ENCODE data around the gene PCDHA3. TPM values are rescaled to one million over a fixed set of nuclear protein-coding genes. Genes with fewer than 3 reads are reported as not detected.
"Not testable (repeated sequence)": the region's sequence is repeated elsewhere in the genome, so short reads cannot be mapped to it uniquely, and the experiment has no call there.

The PCDHA3 gene
- total RNA-seq, 4 donors from 2014 or later = 0.23 to 0.89 (median 0.40) TPM

- Histone ChIP-seq H3K27me3 (peaks cover 9% of the 10 kb centered on the region), H3K4me3 (peak within 1 kb of the TSS; percentile 6), H3K27ac (no peak within 1 kb of the TSS), H3K4me1 (no peaks in the 10 kb centered on the region), H3K9me3 (peaks cover 35% of the 10 kb centered on the region), H3K36me3 (no peaks in the 10 kb centered on the region)
- TF ChIP-seq, protein P1, sequence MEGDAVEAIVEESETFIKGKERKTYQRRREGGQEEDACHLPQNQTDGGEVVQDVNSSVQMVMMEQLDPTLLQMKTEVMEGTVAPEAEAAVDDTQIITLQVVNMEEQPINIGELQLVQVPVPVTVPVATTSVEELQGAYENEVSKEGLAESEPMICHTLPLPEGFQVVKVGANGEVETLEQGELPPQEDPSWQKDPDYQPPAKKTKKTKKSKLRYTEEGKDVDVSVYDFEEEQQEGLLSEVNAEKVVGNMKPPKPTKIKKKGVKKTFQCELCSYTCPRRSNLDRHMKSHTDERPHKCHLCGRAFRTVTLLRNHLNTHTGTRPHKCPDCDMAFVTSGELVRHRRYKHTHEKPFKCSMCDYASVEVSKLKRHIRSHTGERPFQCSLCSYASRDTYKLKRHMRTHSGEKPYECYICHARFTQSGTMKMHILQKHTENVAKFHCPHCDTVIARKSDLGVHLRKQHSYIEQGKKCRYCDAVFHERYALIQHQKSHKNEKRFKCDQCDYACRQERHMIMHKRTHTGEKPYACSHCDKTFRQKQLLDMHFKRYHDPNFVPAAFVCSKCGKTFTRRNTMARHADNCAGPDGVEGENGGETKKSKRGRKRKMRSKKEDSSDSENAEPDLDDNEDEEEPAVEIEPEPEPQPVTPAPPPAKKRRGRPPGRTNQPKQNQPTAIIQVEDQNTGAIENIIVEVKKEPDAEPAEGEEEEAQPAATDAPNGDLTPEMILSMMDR (IDR thresholded peaks at IDR 0.05) = no peak
- DNase-seq (ENCODE audit: low spot score in 2 of 2) = no peak
- WGBS = 16% methylated on average over 26 of the region's 27 CpGs
Observed at GRCh38 chr5:140827704-140828361, 27.0 kb downstream of the PCDHA3 start, which contains the start of gene PCDHA6. Gene PCDHA6 (plus strand): TSS chr5:140827960. CDS start chr5:140828092, 132 bp downstream.

- TF ChIP-seq POLR2AphosphoS5 (IDR thresholded peaks at IDR 0.05) (no peak), POLR2A (IDR thresholded peaks at IDR 0.05) (no peak)
- H3K27me3 ChIP-seq = peaks cover 10% of the 10 kb centered on the region
- no peak overlapping the region for H3K27ac ChIP-seq
- 28% methylated on average over 15 of the region's 18 CpGs for WGBS
- H3K36me3 ChIP-seq = no peaks in the 10 kb centered on the region
- peak overlapping the region; percentile 6 for H3K4me3 ChIP-seq
- H3K9me3 ChIP-seq = peaks cover 32% of the 10 kb centered on the region
- H3K4me1 ChIP-seq = no peaks in the 10 kb centered on the region
- DNase-seq (ENCODE audit: low spot score in 2 of 2) = no peak
Observed at GRCh38 chr5:140828362-140828737, 27.5 kb downstream of the PCDHA3 start.

- not testable (repeated sequence) for H3K4me3 ChIP-seq; H3K27ac ChIP-seq; H3K4me1 ChIP-seq; H3K36me3 ChIP-seq; DNase-seq (ENCODE audit: low spot score in 2 of 2)
- 47% methylated on average over 98 of the region's 106 CpGs for WGBS
- Histone ChIP-seq H3K27me3 (peaks cover 14% of the 10 kb centered on the region), H3K9me3 (peaks cover 31% of the 10 kb centered on the region)
Observed at GRCh38 chr5:140829511-140830501, 28.9 kb downstream of the PCDHA3 start.

DNA sequence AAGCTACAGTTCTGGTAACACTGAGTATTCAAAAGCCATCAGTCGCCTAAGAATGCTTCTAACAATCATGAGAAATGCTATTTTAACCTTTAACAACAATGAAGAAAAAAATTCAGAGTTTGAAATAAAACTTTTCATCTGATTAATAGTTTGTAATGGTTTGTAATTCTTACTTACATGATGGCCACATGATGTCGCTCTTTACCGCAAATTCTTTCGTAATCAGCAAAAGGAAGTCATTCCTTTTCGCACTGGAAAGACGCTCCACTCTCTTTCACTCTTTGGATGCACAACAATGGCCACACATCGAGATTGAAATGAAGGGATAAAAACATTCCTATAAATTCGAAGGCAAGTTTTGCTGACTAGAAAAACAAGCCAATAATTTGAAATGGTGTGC lies 33.1 kb downstream of the PCDHA3 start, which contains the start of gene PCDHA7:
Gene PCDHA7 (plus strand): TSS at position 277 of the 400 bp plus-strand sequence. CDS start 115 bp downstream, at position 392.
- Histone ChIP-seq H3K36me3 (no peaks in the 10 kb centered on the region), H3K27ac (no peak within 1 kb of the TSS), H3K4me1 (no peaks in the 10 kb centered on the region), H3K9me3 (peaks cover 38% of the 10 kb centered on the region), H3K4me3 (no peak within 1 kb of the TSS), H3K27me3 (peaks cover 9% of the 10 kb centered on the region)
- WGBS = 13% methylated on average over 8 of the region's 8 CpGs
- DNase-seq (ENCODE audit: low spot score in 2 of 2) = no peak
- TF ChIP-seq POLR2A (IDR thresholded peaks at IDR 0.05) = no peak
- no peak for TF ChIP-seq POLR2AphosphoS5 (IDR thresholded peaks at IDR 0.05)
- no peak for TF ChIP-seq EP300 (IDR thresholded peaks at IDR 0.05)
- TF ChIP-seq, protein P1 (IDR thresholded peaks at IDR 0.05) = no peak

DNA sequence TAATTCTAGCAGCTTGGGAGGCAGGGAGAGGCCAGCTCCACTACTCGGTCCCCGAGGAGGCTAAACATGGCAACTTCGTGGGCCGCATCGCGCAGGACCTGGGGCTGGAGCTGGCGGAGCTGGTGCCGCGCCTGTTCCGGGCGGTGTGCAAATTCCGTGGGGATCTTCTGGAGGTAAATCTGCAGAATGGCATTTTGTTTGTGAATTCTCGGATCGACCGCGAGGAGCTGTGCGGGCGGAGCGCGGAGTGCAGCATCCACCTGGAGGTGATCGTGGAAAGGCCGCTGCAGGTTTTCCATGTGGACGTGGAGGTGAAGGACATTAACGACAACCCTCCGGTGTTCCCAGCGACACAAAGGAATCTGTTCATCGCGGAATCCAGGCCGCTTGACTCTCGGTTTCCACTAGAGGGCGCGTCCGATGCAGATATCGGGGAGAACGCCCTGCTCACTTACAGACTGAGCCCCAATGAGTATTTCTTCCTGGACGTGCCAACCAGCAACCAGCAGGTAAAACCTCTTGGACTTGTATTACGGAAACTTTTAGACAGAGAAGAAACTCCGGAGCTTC lies 33.7 kb downstream of the PCDHA3 start:
- not testable (repeated sequence) for H3K4me1 ChIP-seq; H3K4me3 ChIP-seq; H3K27me3 ChIP-seq; DNase-seq (ENCODE audit: low spot score in 2 of 2); H3K36me3 ChIP-seq; H3K27ac ChIP-seq
- WGBS = 28% methylated on average over 26 of the region's 38 CpGs
- peaks cover 33% of the 10 kb centered on the region for H3K9me3 ChIP-seq

- Histone ChIP-seq H3K36me3 (no peaks in the 10 kb centered on the region), H3K27me3 (peaks cover 9% of the 10 kb centered on the region), H3K4me3 (no peak overlapping the region), H3K27ac (no peak overlapping the region), H3K9me3 (peaks cover 27% of the 10 kb centered on the region), H3K4me1 (no peaks in the 10 kb centered on the region)
- no peak for DNase-seq (ENCODE audit: low spot score in 2 of 2)
- 58% methylated on average over 66 of the region's 103 CpGs for WGBS
- TF ChIP-seq POLR2A (IDR thresholded peaks at IDR 0.05) (no peak), POLR2AphosphoS5 (IDR thresholded peaks at IDR 0.05) (no peak), EP300 (IDR thresholded peaks at IDR 0.05) (no peak)
- TF ChIP-seq, protein P1 (IDR thresholded peaks at IDR 0.05) = no peak
Observed at GRCh38 chr5:140835622-140836510, 35.0 kb downstream of the PCDHA3 start.
